GM19240 (cell line): ENCODE results near the gene XYLT1.
"Not testable (repeated sequence)": the region's sequence is repeated elsewhere in the genome, so short reads cannot be mapped to it uniquely, and the experiment has no call there.

ENCODE experiments used
- DNase-seq: peaks from one replicate; pipeline ENCODE4 v3.0.0; 2011; ENCODE audit warnings: low spot score; ENCODE audit not compliant: insufficient read length

Gene XYLT1

GRCh38 chr16:17470908-17471718 lies at the start of gene XYLT1:
TSS of gene XYLT1 (minus strand) at chr16:17470960. CDS start at chr16:17470796, 164 bp downstream.
- no peak for DNase-seq

- DNase-seq: no peak
These were observed 49.4 kb upstream of the XYLT1 start for GRCh38 chr16:17520111-17520510.

- DNase-seq: no peak
These were observed 48.6 kb upstream of the XYLT1 start for GRCh38 chr16:17519101-17519955.

GRCh38 chr16:17518441-17518840 lies 47.7 kb upstream of the XYLT1 start:
- no peak for DNase-seq

GRCh38 chr16:17515421-17516210 lies 44.9 kb upstream of the XYLT1 start:
- no peak for DNase-seq

- DNase-seq: no peak
These were observed 42.0 kb upstream of the XYLT1 start for GRCh38 chr16:17512636-17513220.

GRCh38 chr16:17511340-17511739 lies 40.6 kb upstream of the XYLT1 start:
- no peak for DNase-seq

GRCh38 chr16:17510567-17510966 lies 39.8 kb upstream of the XYLT1 start:
- DNase-seq: no peak

GRCh38 chr16:17509194-17509593 lies 38.4 kb upstream of the XYLT1 start:
- no peak for DNase-seq

GRCh38 chr16:17508303-17508702 lies 37.5 kb upstream of the XYLT1 start:
- no peak for DNase-seq

- not testable (repeated sequence) for DNase-seq
These were observed 36.8 kb upstream of the XYLT1 start for GRCh38 chr16:17507516-17507915.

GRCh38 chr16:17505828-17506227 lies 35.1 kb upstream of the XYLT1 start:
- DNase-seq: not testable (repeated sequence)

- DNase-seq: no peak
These were observed 33.3 kb upstream of the XYLT1 start for GRCh38 chr16:17504050-17504449.

- no peak for DNase-seq
These were observed 32.6 kb upstream of the XYLT1 start for GRCh38 chr16:17503331-17503730.

- no peak for DNase-seq
These were observed 30.6 kb upstream of the XYLT1 start for GRCh38 chr16:17501321-17501720.

- DNase-seq: no peak
These were observed 28.6 kb upstream of the XYLT1 start for GRCh38 chr16:17499223-17499902.

GRCh38 chr16:17497648-17498047 lies 26.9 kb upstream of the XYLT1 start:
- no peak for DNase-seq

- DNase-seq: no peak
These were observed 26.1 kb upstream of the XYLT1 start for GRCh38 chr16:17496891-17497290.

- DNase-seq: no peak
These were observed 22.3 kb upstream of the XYLT1 start for GRCh38 chr16:17493012-17493411.

GRCh38 chr16:17491140-17491662 lies 20.4 kb upstream of the XYLT1 start:
- no peak for DNase-seq
